NCI-H2196 treated with DMSO at 0.1 percent for 48 hours (cell line): Measurements from ENCODE around the gene SGO2.
"Not testable (repeated sequence)": the region's sequence is repeated elsewhere in the genome, so short reads cannot be mapped to it uniquely, and the experiment has no call there.

Experiments used
- DNase-seq: peaks from one replicate; lab custom pipeline; 2025; ENCODE audit not compliant: unreplicated experiment; lab: John Stamatoyannopoulos, UW

The SGO2 gene

DNA sequence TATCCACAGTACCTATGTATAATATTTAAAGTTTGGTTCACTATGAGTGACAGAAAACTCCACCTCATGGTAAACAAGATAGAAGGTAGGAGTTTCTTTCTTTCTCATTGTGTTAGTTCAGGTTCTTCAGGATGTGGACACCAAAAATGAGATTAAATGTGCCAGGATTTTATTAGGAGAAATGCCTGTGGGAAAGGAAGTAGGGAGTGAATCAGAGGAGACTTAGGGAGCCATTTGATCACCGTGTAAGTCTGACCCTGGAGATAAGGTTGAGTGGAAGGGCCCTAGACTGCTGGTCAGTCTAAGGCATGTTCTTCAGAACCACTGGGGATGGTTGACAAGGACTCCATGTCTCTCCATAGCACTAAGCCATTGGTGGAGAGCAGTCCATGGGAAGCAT is 67.9 kb downstream of the SGO2 start:
- no peak for DNase-seq

DNA sequence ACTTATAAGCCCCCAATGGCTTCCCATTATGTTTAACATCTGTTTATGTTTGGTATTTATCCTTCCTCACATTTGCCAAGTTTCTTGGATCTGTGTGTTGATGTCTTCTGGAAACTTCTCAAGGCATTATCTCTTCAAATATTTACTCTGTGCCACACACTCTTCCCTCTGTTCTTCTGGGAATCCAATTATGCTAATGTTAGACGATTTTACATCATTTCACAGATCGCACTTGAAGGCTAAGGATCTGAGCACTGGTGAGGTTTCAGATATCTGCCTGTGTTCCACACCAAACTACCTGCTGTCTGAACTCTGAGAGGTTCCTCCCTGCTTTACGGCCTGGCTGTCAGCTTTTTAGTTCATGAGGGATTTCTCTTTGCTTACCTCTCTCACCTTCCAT is 69.9 kb downstream of the SGO2 start:
- no peak for DNase-seq

GRCh38 chr2:200596774-200597570 is 71.0 kb downstream of the SGO2 start:
- DNase-seq: no peak

DNA sequence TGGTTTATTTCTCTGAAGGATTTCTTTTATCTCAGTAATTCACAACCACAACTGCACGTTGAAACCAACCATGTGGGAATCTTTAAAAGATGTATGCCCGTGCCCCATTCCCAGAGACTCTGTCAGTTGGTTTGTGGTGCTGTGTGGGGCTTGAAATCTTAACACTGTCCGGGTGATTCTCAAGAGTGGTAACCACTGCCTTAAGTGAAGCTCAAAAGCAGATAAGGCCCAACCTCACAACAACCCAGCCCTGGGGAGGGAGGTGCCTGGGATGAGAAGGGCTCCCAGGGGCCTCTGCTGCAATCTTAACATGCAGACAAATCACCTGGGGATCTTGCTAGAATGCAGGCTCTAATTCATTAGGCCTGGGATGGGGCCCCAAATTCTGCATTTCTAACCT is 73.2 kb downstream of the SGO2 start:
- no peak for DNase-seq

DNA sequence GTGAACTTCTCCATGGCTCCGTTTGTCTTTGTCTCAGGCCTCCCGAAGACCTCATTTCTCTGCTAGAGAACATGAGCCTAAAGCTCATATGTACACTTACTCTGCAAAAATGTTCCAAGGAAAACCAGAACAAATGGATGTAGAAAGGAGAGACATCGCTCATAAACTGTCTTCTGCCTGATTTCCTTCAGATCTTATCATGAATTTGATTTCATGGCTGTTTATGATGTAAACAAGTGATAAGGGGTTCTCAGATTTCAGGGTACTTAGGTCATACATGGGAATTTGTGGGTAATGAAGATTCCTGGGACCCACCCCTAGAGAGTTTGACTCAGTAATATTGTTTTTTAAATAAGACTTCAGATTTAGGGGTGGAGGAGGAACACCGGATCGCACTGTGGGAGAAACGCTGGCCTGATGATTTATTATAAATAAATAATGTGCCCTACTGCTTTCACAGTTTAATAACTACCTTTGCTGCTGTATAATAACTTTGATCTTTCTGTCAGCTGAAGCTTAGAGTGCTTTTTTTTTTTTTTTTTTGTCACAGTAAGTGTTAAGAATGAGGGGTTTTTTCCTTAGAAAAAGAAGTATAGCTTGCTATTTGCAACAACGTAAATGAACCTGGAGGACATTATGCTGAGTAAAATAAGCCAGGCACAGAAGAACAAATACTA is 74.7 kb downstream of the SGO2 start:
- DNase-seq: no peak

GRCh38 chr2:200602584-200602983 is 76.6 kb downstream of the SGO2 start:
- DNase-seq: no peak

DNA sequence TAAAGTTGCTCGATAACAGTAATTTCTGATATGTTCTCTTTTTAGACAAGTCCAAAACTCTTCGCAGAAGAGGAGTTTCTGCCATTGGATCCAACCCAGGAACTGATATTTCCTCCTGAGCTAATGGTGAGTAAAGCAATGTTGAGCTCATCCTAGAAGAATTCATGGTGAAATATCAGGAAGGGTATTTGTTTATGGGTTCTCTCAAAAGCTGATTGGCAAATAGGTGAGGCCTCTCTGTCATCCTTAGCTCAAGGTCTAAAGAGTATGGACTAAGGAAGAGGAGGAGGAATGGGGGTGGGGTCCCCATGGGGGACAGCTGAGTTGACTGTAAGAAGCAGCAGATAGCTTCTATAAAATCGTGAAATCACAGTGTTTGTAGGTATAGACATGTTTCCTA is 78.0 kb downstream of the SGO2 start:
- DNase-seq: no peak

- DNase-seq: no peak
Observed at GRCh38 chr2:200604571-200605255, 78.7 kb downstream of the SGO2 start.

GRCh38 chr2:200608341-200609027 is 82.5 kb downstream of the SGO2 start:
- DNase-seq: no peak

- no peak for DNase-seq
Observed at GRCh38 chr2:200609028-200609614, 83.1 kb downstream of the SGO2 start.

DNA sequence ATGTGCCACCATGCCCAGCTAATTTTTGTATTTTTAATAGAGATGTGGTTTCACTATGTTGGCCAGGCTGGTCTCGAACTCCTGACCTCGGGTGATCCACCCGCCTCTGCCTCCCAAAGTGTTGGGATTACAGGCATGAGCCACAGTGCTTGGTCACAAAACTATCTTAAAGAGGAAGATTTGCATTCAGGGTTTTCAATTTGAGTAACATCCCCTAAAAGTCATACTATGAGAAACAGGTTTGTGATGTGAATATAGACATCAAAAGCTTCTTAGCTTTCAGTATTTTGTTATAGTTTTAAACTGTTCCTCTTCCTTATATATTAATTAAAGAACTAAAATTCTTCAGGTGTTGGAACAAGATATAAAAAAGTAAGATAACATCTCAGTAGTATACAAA is 84.2 kb downstream of the SGO2 start:
- not testable (repeated sequence) for DNase-seq

- DNase-seq: no peak
Observed at GRCh38 chr2:200613692-200614091, 87.7 kb downstream of the SGO2 start.

DNA sequence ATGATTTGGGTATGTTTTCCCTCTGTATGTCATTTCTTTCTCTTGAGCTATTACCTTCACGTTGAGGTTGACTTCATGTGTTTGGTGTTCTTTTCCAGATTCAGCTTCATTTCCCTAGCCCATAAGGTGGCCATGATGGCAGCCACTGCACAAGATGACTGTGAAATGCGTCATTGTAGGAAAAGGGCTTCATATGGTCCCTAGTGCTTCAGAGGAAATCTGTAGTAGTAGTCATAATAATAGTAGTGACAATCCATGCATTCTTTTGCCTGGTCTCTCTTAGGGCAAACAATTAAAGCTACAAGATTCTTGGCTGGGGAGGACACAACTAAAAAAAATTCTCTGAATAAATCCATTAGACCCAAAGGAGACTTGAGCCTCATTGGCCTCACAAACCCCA is 88.2 kb downstream of the SGO2 start:
- DNase-seq: no peak

GRCh38 chr2:200615247-200615646 is 89.2 kb downstream of the SGO2 start:
- no peak for DNase-seq

DNA sequence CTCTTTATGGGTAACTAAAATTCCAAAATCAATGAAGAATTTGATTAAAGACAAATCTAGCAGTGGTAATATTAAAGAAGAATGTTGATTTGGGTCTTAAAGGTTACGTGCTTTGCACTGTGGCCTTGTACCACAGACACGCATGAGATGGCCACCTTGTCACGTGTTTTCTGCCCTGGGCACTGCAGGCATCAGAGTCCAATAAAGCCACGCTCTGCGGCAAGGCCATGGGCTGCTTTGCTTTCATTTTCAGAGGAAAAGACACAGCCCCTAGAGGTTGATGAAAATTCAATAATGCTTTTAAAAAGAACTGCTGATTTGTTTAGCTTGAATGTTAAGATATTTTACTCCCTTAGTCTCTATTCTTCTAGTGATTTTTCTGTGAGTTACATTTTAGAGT is 90.2 kb downstream of the SGO2 start:
- DNase-seq: no peak

DNA sequence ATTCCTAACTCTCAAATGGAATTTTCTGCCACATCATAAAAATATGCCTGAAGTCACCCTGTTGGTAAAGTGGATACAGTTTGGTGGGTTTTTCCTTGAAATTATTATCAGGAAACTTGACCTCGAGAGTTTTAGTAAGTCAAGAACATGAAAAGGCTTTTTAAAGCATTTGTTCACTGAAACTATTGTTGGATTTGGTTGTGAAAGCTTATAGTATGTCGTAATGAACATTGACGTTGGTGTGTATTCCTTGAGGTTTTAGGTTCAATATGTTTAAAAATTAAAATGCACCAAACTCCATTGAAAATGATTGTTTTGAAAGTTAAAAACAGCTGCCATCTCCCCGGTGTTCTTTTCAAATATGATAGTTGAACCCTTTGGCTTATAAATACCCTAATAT is 90.6 kb downstream of the SGO2 start:
- no peak for DNase-seq

- DNase-seq: no peak
Observed at GRCh38 chr2:200617156-200618053, 91.4 kb downstream of the SGO2 start.

DNA sequence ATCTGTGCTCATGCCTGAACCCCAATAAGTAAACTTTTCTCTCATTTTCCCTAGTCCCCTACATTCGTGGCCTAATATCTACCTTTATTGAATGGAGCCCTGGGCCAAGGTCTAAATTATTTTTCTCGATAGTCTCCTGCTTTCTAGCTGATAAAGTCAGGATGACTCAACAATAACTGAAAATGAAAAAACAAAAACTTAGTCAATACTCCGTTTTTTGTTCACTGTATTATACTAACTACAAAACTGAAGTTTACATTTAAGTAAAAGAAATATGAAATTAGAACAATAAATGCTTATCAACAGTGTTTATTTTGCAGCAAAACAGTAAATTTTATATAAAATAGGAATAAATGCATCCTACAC is 92.0 kb downstream of the SGO2 start:
- no peak for DNase-seq

DNA sequence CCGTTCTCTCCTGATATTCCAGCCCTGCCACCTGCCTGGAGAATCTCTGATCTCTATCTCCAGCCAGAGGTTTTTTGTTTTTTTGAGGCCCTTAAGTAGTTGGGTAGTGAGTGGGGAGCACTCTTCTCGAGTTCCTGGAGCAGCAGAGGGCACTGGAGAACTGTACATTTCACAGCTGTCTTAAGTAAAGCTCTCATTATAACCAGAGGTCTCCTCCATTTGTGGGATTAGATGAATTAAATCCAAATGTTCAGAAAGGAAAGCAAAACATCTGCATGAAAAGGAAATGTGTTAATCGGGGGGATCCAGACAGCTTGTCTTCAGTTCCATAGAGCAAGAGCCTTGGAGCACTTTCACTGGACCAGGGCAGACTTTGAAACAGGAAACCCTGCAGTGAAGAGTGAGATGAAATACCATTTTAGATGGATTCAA is 92.6 kb downstream of the SGO2 start:
- no peak for DNase-seq

- DNase-seq: no peak
Observed at GRCh38 chr2:200619279-200619678, 93.3 kb downstream of the SGO2 start.
